ENCODE data around the gene NET1.

DNA sequence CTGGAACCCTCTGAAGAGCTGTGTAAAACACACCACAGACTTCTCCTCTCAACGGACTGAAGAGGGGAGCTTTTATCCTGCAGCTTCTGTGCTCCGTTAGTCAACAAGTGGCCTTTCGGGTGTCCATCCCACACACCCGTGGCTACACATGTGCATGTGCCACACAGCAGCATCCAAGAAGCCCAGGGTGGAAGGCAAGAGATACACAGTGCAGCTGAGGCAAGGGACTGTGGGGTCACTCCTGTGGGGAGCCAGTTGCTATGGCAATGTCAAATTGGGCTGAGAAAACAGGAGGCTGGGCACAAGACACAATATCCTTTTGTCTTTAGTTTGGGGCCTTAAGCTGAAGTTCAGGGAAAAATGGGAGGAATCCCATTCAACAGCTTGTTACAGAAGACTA is 28.7 kb downstream of the NET1 start:
- TF ChIP-seq, protein P1, sequence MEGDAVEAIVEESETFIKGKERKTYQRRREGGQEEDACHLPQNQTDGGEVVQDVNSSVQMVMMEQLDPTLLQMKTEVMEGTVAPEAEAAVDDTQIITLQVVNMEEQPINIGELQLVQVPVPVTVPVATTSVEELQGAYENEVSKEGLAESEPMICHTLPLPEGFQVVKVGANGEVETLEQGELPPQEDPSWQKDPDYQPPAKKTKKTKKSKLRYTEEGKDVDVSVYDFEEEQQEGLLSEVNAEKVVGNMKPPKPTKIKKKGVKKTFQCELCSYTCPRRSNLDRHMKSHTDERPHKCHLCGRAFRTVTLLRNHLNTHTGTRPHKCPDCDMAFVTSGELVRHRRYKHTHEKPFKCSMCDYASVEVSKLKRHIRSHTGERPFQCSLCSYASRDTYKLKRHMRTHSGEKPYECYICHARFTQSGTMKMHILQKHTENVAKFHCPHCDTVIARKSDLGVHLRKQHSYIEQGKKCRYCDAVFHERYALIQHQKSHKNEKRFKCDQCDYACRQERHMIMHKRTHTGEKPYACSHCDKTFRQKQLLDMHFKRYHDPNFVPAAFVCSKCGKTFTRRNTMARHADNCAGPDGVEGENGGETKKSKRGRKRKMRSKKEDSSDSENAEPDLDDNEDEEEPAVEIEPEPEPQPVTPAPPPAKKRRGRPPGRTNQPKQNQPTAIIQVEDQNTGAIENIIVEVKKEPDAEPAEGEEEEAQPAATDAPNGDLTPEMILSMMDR (IDR thresholded peaks at IDR 0.05): no peak
- no peak for TF ChIP-seq EP300 (IDR thresholded peaks at IDR 0.05)
- no peak for TF ChIP-seq POLR2A (IDR thresholded peaks at IDR 0.05)
